HG02973 (cell line): Measurements from ENCODE around the gene FEV.
"Not testable (repeated sequence)": the region's sequence is repeated elsewhere in the genome, so short reads cannot be mapped to it uniquely, and the experiment has no call there.

Experiments
- ATAC-seq: cut with Tn5 transposase; IDR thresholded peaks from one replicate; pipeline ENCODE4 v1.9.1; 2021; ENCODE audit warnings: moderate library complexity; ENCODE audit not compliant: unreplicated experiment

Gene FEV

GRCh38 chr2:218946621-218947020 is 38.4 kb downstream of the FEV start:
- ATAC-seq: no peak

- no peak for ATAC-seq
These were observed 40.1 kb downstream of the FEV start for GRCh38 chr2:218944759-218945404.

GRCh38 chr2:218931751-218932150 is 53.2 kb downstream of the FEV start:
- ATAC-seq: not testable (repeated sequence)
